BE2C (cell line): ENCODE data around the gene RAB40B.

Source experiments
- DNase-seq: peaks from one replicate; pipeline ENCODE4 v3.0.0-alpha.2; 2020
- H3K27me3 ChIP-seq: fragments of 250-450 bp; sonication (Bioruptor Pico); 2 replicates; pipeline ENCODE4 v1.5.1; 2020; ENCODE audit warnings: mild to moderate bottlenecking
- H3K36me3 ChIP-seq: fragments of 250-450 bp; sonication (Bioruptor Pico); 2 replicates; pipeline ENCODE4 v1.5.1; 2020; ENCODE audit warnings: mild to moderate bottlenecking
- H3K4me1 ChIP-seq: fragments of 250-450 bp; sonication (Bioruptor Pico); 2 replicates; pipeline ENCODE4 v1.5.1; 2020
- H3K4me3 ChIP-seq: 2 replicates; pipeline ENCODE4 v1.5.1; 2011; ENCODE audit warnings: low read depth, low read length
- H3K9me3 ChIP-seq: fragments of 250-450 bp; sonication (Bioruptor Pico); 2 replicates; pipeline ENCODE4 v1.5.1; 2020
- TF ChIP-seq, protein P1 (sequence below): IDR thresholded peaks from 2 replicates; pipeline ENCODE4 v1.5.1; 2012; ENCODE audit warnings: mild to moderate bottlenecking, low read depth, low read length

The RAB40B gene

DNA sequence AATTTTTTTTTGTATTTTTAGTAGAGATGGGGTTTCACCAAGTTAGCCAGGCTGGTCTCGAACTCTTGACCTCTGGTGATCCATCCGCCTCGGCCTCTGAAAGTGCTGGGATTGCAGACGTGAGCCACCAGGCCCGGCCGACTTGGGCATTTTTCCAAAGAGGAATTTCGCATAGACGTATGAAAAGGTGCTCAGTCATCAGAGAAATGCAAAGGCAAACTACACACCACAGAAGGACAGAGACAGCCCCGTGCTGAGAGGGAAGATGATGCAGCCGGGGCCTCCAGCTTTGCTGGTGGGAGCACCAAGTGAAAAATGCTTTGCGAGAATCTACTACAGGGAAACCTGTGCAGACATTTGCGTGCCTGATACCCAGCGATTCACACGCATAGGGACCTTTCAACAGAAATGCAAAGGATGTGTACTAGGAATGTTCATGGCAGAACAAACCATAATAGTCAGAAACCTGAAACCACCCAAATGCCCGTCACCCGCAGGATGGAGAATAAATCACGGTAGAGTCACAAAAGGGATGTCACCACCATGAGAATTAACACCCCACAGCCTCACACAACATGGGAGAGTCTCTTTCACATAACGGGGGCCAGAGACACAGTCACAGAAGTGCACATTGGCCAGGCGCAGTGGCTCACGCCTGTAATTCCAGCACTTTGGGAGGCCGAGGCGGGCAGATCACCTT lies 5.2 kb downstream of the RAB40B start:
- Histone ChIP-seq H3K4me1 (no peaks in the 10 kb centered on the region; the same call in 1 of the 2 replicates), H3K27me3 (peaks cover 6% of the 10 kb centered on the region; the same call in 1 of the 2 replicates), H3K36me3 (no peaks in the 10 kb centered on the region), H3K4me3 (no peak overlapping the region), H3K9me3 (no peaks in the 10 kb centered on the region)
- DNase-seq = no peak
- TF ChIP-seq, protein P1, sequence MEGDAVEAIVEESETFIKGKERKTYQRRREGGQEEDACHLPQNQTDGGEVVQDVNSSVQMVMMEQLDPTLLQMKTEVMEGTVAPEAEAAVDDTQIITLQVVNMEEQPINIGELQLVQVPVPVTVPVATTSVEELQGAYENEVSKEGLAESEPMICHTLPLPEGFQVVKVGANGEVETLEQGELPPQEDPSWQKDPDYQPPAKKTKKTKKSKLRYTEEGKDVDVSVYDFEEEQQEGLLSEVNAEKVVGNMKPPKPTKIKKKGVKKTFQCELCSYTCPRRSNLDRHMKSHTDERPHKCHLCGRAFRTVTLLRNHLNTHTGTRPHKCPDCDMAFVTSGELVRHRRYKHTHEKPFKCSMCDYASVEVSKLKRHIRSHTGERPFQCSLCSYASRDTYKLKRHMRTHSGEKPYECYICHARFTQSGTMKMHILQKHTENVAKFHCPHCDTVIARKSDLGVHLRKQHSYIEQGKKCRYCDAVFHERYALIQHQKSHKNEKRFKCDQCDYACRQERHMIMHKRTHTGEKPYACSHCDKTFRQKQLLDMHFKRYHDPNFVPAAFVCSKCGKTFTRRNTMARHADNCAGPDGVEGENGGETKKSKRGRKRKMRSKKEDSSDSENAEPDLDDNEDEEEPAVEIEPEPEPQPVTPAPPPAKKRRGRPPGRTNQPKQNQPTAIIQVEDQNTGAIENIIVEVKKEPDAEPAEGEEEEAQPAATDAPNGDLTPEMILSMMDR = no peak

DNA sequence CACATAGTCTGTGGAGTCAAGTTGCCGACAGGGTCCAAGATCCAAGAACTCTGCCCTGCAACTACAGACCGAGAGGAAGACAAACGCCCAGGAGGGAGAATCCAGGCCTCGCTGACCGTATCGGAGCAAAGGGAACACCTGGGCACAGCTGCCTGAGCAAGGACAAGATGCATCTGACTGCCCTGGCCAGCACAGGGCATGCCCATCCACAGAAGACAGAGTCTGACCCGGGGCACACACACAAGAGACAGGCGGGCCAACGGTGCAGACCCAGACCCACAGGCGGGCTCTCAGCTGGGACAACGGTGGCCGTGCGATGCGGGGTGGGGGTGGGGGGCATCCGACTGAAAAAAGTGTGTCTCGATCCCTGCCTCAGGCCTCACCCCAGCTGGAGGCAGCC lies 6.2 kb downstream of the RAB40B start:
- Histone ChIP-seq H3K4me1 (no peaks in the 10 kb centered on the region; the same call in 1 of the 2 replicates), H3K36me3 (no peaks in the 10 kb centered on the region), H3K27me3 (peaks cover under 1% of the 10 kb centered on the region; the same call in 1 of the 2 replicates), H3K4me3 (no peak overlapping the region), H3K9me3 (no peaks in the 10 kb centered on the region)
- DNase-seq = no peak
- TF ChIP-seq, protein P1 = no peak

DNA sequence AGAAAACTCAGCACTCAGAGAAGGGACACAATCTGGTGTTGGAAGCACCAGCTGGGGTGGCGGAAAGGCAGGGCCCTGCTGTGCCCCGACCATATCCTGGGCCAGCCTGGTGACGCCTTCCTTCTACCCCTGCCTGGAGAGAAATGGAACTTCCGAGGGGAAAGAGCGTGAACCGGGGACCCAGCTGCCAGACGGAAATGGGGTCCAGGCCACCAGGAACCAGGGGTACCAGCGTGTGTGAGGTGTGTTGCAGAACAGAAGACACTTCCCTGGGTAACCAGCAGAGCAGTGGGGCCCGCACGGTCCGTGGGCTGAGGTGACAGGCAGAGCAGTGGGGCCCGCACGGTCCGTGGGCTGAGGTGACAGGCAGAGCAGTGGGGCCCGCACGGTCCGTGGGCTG lies 6.8 kb downstream of the RAB40B start:
- H3K36me3 ChIP-seq = no peaks in the 10 kb centered on the region
- TF ChIP-seq, protein P1 = no peak
- H3K4me1 ChIP-seq = no peaks in the 10 kb centered on the region; the same call in 1 of the 2 replicates
- H3K9me3 ChIP-seq = no peaks in the 10 kb centered on the region
- DNase-seq = no peak
- no peaks in the 10 kb centered on the region for H3K27me3 ChIP-seq
- no peak overlapping the region for H3K4me3 ChIP-seq

DNA sequence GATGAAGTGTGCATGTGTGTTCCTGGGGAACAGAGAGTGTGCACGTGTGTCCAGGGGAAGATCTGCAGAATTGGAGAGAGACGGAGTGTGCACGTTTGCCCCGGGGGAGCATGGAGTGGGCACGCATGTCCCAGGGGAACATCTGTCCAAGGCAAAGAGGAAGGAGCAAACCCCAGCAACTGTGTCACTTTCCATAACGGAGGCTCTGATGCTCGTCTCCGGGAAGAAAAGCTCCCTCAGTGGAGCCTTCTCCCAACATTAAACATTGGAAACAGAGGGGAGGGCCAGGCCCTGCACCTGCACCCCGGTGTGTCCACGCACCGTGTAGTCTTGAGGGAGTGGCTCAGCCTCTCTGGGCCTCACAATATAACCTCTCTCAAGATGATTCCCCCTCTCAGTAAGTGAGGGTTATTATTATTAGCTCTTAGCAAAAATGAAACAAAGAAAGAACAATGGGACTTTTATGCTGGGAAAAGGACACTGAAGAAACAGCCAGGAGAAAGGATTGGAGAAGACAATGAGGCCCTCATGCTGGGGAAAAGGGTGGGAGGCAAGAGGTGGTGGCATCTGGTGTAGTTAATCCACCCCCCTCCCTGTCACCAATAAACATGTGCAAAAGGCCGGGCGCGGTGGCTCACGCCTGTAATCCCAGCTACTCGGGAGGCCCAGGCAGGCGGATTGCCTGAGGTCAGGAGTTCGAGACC lies 7.6 kb downstream of the RAB40B start:
- Histone ChIP-seq H3K36me3 (no peaks in the 10 kb centered on the region), H3K4me3 (no peak overlapping the region), H3K27me3 (no peaks in the 10 kb centered on the region), H3K4me1 (no peaks in the 10 kb centered on the region; the same call in 1 of the 2 replicates), H3K9me3 (no peaks in the 10 kb centered on the region)
- TF ChIP-seq, protein P1 = no peak
- no peak for DNase-seq

DNA sequence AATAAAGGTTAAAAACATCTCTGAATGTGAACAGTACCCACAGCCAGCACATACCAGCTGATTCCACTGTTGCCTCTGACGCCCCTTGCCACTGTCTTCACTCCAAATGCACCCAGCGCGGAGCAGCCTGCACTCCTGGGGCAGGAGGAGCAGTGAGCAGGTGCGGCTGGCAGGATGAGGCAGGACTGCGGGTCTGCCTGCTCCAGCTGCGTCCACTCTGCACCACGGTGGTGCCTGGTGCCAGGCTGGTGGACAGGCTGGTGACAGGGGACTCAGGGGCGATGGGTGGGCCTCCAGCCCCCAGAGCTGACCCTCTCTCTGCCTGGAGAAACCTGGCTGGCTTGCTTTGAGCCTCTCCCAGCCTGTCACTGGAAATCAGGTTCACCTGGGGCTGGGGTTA lies 9.4 kb downstream of the RAB40B start:
- Histone ChIP-seq H3K9me3 (no peaks in the 10 kb centered on the region), H3K36me3 (no peaks in the 10 kb centered on the region), H3K4me1 (no peaks in the 10 kb centered on the region; the same call in 1 of the 2 replicates), H3K27me3 (no peaks in the 10 kb centered on the region), H3K4me3 (no peak overlapping the region)
- TF ChIP-seq, protein P1 = no peak
- no peak for DNase-seq

DNA sequence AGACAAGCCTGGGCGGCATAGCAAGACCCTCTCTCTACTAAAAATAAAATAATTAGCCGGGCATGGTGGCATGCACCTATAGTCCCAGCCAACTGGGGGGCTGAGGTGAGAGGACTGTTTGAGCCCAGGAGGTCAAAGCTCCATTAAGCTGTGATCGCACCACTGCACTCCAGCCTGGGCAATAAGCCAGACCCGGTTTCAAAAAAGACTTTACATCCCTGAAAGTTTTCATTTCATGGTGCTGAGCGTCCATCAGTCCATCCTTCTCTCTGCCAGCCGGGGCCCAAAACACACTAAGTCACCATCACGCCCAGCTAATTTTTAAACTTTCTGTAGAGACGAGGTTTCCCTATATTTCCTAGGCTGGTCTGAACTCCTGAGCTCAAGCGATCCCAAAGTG lies 10.6 kb downstream of the RAB40B start:
- DNase-seq = no peak
- TF ChIP-seq, protein P1 = no peak
- no peaks in the 10 kb centered on the region; the same call in 1 of the 2 replicates for H3K4me1 ChIP-seq
- H3K27me3 ChIP-seq = no peaks in the 10 kb centered on the region
- no peaks in the 10 kb centered on the region for H3K9me3 ChIP-seq
- no peak overlapping the region for H3K4me3 ChIP-seq
- no peaks in the 10 kb centered on the region for H3K36me3 ChIP-seq
